Measurements from ENCODE around the gene CCDC73. TPM values are rescaled to one million over a fixed set of nuclear protein-coding genes. Genes with fewer than 3 reads are reported as not detected.
A peak's percentile ranks its signal among the peaks of the same experiment; 100 is the strongest.

Gene CCDC73
- total and polyA plus RNA-seq, 10 of the 15 experiments (the other 5 are each of a cell fraction or from before 2014, with no cell fraction given): 0.05 to 0.57 (median 0.14) TPM

DNA sequence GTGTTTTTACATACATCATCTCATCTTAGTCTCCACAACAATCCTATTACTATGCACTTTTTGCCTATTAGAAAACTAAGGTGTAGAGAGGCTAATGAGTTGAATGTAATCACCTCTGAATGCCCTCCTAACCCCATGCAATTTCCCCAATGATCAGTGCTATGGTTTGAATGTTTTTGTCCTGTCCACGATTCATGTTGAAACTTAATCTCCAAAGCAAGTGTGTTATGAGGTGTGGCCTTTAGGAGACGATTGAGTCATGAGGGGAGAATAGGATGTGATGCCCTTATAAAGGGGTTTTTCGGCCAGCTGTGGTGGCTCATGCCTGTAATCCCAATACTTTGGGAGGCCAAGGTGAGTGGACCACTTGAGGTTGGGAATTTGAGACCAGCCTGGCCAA is 2.0 kb upstream of the CCDC73 start:
- TF ChIP-seq, protein P1, sequence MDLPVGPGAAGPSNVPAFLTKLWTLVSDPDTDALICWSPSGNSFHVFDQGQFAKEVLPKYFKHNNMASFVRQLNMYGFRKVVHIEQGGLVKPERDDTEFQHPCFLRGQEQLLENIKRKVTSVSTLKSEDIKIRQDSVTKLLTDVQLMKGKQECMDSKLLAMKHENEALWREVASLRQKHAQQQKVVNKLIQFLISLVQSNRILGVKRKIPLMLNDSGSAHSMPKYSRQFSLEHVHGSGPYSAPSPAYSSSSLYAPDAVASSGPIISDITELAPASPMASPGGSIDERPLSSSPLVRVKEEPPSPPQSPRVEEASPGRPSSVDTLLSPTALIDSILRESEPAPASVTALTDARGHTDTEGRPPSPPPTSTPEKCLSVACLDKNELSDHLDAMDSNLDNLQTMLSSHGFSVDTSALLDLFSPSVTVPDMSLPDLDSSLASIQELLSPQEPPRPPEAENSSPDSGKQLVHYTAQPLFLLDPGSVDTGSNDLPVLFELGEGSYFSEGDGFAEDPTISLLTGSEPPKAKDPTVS (IDR thresholded peaks at IDR 0.05; ENCODE audit: low read depth, low read length): no peak
- no peak for TF ChIP-seq EGR1 (IDR thresholded peaks at IDR 0.05; ENCODE audit: borderline replicate concordance in 1 of 2, low read depth in 2 of 2, low read length in 2 of 2)
- TF ChIP-seq CHD1 (IDR thresholded peaks at IDR 0.05; ENCODE audit: low read depth, low read length): no peak
- no peak for TF ChIP-seq WRNIP1 (IDR thresholded peaks at IDR 0.05; ENCODE audit: borderline replicate concordance, low read depth, low read length)
- no peak for TF ChIP-seq STAT1 (conservative IDR thresholded peaks at IDR 0.05)
- TF ChIP-seq NBN (IDR thresholded peaks at IDR 0.05): no peak
- TF ChIP-seq, protein P2, sequence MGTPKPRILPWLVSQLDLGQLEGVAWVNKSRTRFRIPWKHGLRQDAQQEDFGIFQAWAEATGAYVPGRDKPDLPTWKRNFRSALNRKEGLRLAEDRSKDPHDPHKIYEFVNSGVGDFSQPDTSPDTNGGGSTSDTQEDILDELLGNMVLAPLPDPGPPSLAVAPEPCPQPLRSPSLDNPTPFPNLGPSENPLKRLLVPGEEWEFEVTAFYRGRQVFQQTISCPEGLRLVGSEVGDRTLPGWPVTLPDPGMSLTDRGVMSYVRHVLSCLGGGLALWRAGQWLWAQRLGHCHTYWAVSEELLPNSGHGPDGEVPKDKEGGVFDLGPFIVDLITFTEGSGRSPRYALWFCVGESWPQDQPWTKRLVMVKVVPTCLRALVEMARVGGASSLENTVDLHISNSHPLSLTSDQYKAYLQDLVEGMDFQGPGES (IDR thresholded peaks at IDR 0.05): no peak
- TF ChIP-seq SRF (IDR thresholded peaks at IDR 0.05; ENCODE audit: low read depth in 2 of 2, low read length in 2 of 2): 0 out of 4 replicates have a peak, but pooled peaks of 1 of the 2 experiments have one; percentile 15
- no peak for TF ChIP-seq HDAC6 (IDR thresholded peaks at IDR 0.05; ENCODE audit: unreplicated experiment)
- no peak for TF ChIP-seq ZBED1 (IDR thresholded peaks at IDR 0.05; ENCODE audit: borderline replicate concordance)
- TF ChIP-seq NR2F1 (conservative IDR thresholded peaks at IDR 0.05): 0 out of 2 replicates have a peak, but pooled peaks have one; percentile 32
- no peak for TF ChIP-seq CEBPB (IDR thresholded peaks at IDR 0.05; ENCODE audit: borderline replicate concordance in 1 of 2, low read depth in 2 of 2, low read length in 2 of 2)
- TF ChIP-seq, protein P3, sequence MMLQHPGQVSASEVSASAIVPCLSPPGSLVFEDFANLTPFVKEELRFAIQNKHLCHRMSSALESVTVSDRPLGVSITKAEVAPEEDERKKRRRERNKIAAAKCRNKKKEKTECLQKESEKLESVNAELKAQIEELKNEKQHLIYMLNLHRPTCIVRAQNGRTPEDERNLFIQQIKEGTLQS (IDR thresholded peaks at IDR 0.05; ENCODE audit: borderline replicate concordance, extremely low read depth, low read depth, low read length): no peak
- Histone ChIP-seq H3K36me3 (ENCODE audit: control insufficient read depth in 2 of 2, insufficient read depth in 2 of 2, low read length in 1 of 2) (no peaks in the 10 kb centered on the region), H3K9ac (ENCODE audit: control insufficient read depth, insufficient read depth, low read length) (no peak overlapping the region), H3K27me3 (replicated peaks in 1 of 2; ENCODE audit: control insufficient read depth in 2 of 2, insufficient read depth in 2 of 2, low read length in 1 of 2) (no peaks in the 10 kb centered on the region), H3K4me3 (no peak overlapping the region), H3K4me1 (ENCODE audit: control insufficient read depth, insufficient read depth, low read length) (no peaks in the 10 kb centered on the region), H3K79me2 (ENCODE audit: control insufficient read depth, insufficient read depth, low read length) (no peaks in the 10 kb centered on the region), H4K20me1 (ENCODE audit: control insufficient read depth, insufficient read depth) (no peaks in the 10 kb centered on the region), H3K4me2 (ENCODE audit: control insufficient read depth, insufficient read depth) (no peak overlapping the region), H3K27ac (ENCODE audit: control insufficient read depth, insufficient read depth) (no peak overlapping the region), H2AFZ (ENCODE audit: control insufficient read depth, low read depth, low read length) (no peak overlapping the region), H3K9me3 (replicated peaks; ENCODE audit: control insufficient read depth, insufficient read depth, low read length) (no peaks in the 10 kb centered on the region)
- POLR2A ChIA-PET: interaction anchor here (0.7 kb wide), 1 partner anchor 27 kb away, joined by 5 read pairs; no protein-coding TSS in a partner anchor
- SMC1A ChIA-PET (ENCODE audit: uncharacterized antibody, unreplicated experiment): interaction anchor here (0.6 to 2.4 kb wide), 4 partner anchors 9 to 385 kb away, joined by 3 to 8 read pairs (median 4); no protein-coding TSS in a partner anchor
- CTCF ChIA-PET: interaction anchor here (1.2 to 6.6 kb wide), 3 partner anchors 13 to 82 kb away, joined by 3 to 82 read pairs (median 62); no protein-coding TSS in a partner anchor
- in situ Hi-C loops (cut with MboI): no loop called here
- ATAC-seq (peak; percentile 56), DNase-seq (ENCODE audit: low read depth, low spot score) (no peak), FAIRE-seq (no peak)
- intact Hi-C loops (cut with micrococcal nuclease; ENCODE audit: unreplicated experiment): no loop called here
- 45% methylated on average over 3 of the region's 3 CpGs for WGBS (ENCODE audit: insufficient coverage, insufficient replicate concordance, low lambda C conversion rate, missing lambda C conversion rate)
- RAD21 ChIA-PET (ENCODE audit: unreplicated experiment): no interaction called here
- BruUV-seq (replicated peaks): no TSS peak

Measured in GM12878 (cell line).